Gastroesophageal sphincter (tissue), 4 donors: ENCODE results near the gene TMCO2. TPM values are rescaled to one million over a fixed set of nuclear protein-coding genes. Genes with fewer than 3 reads are reported as not detected.

Experiments
- ATAC-seq: fragments of 150-250 bp; one replicate; pipeline ENCODE4 v1.9.1; 2016; ENCODE audit warnings: mild to moderate bottlenecking, moderate library complexity
- H3K27ac ChIP-seq, 4 donors: fragments of 200-600 bp; sonication (generic) in 3 of 4; 1 replicate in 3 of 4; 2 replicates in 1 of 4; pipeline ENCODE4 v1.5.1; 2016 to 2019
- H3K27me3 ChIP-seq: fragments of 200-600 bp; sonication (generic); one replicate; pipeline ENCODE4 v1.5.1; 2019
- H3K36me3 ChIP-seq, 2 donors: fragments of 200-600 bp; sonication (generic); one replicate each; pipeline ENCODE4 v1.5.1; 2019; ENCODE audit warnings: control low read depth in 1 of 2
- H3K4me1 ChIP-seq, 3 donors: fragments of 200-600 bp; sonication (generic); 1 replicate in 2 of 3; 2 replicates in 1 of 3; pipeline ENCODE4 v1.5.1; 2016 to 2019; ENCODE audit warnings: control low read depth in 2 of 3
- H3K4me3 ChIP-seq, 2 donors: fragments of 200-600 bp; sonication (generic); one replicate each; pipeline ENCODE4 v1.5.1; 2019; ENCODE audit warnings: mild to moderate bottlenecking in 1 of 2, moderate library complexity in 1 of 2
- H3K9me3 ChIP-seq, 3 donors: fragments of 200-600 bp; sonication (generic); one replicate each; pipeline ENCODE4 v1.5.1; 2017 to 2019; ENCODE audit warnings: control low read depth in 2 of 3
- CTCF ChIP-seq, 4 experiments: fragments of 200-600 bp in 2 of 4; fragments of 450-650 bp in 2 of 4; sonication (generic) in 1 of 4; IDR thresholded peaks; one replicate each; pipeline ENCODE4 v1.5.1; 2017 to 2019; ENCODE audit warnings: antibody characterized with exemption in 4 of 4, mild to moderate bottlenecking in 2 of 4, moderate library complexity in 2 of 4
- EP300 ChIP-seq: sonication (generic); formaldehyde crosslinking; IDR thresholded peaks from one replicate; pipeline ENCODE4 v1.6.1; 2017; ENCODE audit warnings: antibody characterized with exemption, mild to moderate bottlenecking
- POLR2A ChIP-seq, 2 donors: fragments of 450-650 bp; IDR thresholded peaks; one replicate each; pipeline ENCODE4 v1.6.1; 2017; ENCODE audit warnings: antibody characterized with exemption in 2 of 2, mild to moderate bottlenecking in 2 of 2, moderate library complexity in 1 of 2
- POLR2AphosphoS5 ChIP-seq: sonication (generic); formaldehyde crosslinking; IDR thresholded peaks from one replicate; pipeline ENCODE4 v1.6.1; 2017; ENCODE audit warnings: antibody characterized with exemption
- WGBS, 2 donors: methylation state at CpG; one replicate each; pipeline ENCODE4 v1.1.5; 2018; ENCODE audit warnings: low coverage in 1 of 2; 5-methylcytosine and 5-hydroxymethylcytosine counted together
- total RNA-seq, 4 donors: library from RNA; depleted of rRNA; stranded (reverse); fragments of >200 nt; gene quantifications; one replicate each; pipeline ENCODE4 v1.1.0, GENCODE V29; 2016

TMCO2 gene
- total RNA-seq, 4 donors from 2014 or later: not detected

DNA sequence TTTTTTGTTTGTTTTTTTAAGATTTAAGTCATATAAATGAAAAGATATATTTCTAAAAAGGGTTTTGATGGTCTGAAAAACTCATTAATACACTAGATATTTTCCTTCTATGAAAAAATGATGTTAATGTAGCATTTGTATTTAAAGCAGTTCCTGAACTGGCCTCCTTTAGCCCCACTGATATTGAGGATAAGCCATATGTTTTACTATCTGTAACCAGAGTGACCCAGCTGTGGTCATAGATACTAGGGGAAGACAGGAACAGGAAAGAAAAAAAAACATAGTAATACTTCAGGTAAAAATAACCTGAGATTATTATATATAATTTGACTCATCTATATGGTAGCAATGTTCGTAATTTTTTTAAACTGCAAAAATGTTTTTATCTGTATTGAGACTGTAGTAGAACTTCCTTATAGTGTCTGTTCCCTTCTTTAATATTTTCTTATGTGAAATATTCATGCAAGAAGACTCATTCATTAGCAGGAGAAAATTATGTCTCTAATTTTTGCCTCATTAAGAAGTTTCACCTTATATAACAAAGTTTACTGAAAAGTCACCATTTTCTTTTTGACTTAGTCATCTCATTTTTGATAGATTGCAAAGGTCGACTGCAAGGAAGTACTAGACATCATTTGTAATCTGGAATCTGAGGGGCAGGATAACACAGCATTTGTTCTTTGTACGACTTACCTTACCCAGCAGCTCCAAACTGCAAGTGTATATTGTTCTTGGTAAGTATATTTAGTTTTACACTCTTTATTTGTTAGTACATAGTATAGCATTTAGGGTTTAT is 25.6 kb upstream of the TMCO2 start:
- TF ChIP-seq CTCF (IDR thresholded peaks at IDR 0.05): no peak
- TF ChIP-seq POLR2A (IDR thresholded peaks at IDR 0.05): no peak
- no peak for TF ChIP-seq EP300
- no peak for TF ChIP-seq POLR2AphosphoS5
- ATAC-seq: no peak
- Histone ChIP-seq H3K27me3 (no peaks in the 10 kb centered on the region), H3K9me3 (no peaks in the 10 kb centered on the region), H3K4me1 (no peaks in the 10 kb centered on the region), H3K27ac (no peak overlapping the region), H3K36me3 (peaks cover 0 to 31% of the 10 kb centered on the region in 2 donors), H3K4me3 (no peak overlapping the region)
- WGBS, 2 donors: 60 to 75% methylated on average over 3 of the region's 3 CpGs

- no peak overlapping the region for H3K4me3 ChIP-seq
- H3K9me3 ChIP-seq: no peaks in the 10 kb centered on the region
- WGBS, 2 donors: 97 to 98% methylated on average over 5 of the region's 6 CpGs
- no peak overlapping the region for H3K27ac ChIP-seq
- H3K4me1 ChIP-seq: no peaks in the 10 kb centered on the region
- no peaks in the 10 kb centered on the region for H3K27me3 ChIP-seq
- TF ChIP-seq POLR2AphosphoS5 (no peak), EP300 (no peak), CTCF (IDR thresholded peaks at IDR 0.05) (no peak), POLR2A (IDR thresholded peaks at IDR 0.05) (no peak)
- H3K36me3 ChIP-seq: peaks cover 0 to 30% of the 10 kb centered on the region in 2 donors
- ATAC-seq: no peak
Measured at GRCh38 chr1:40224040-40224439, 23.7 kb upstream of the TMCO2 start.

GRCh38 chr1:40226192-40226591 is 21.5 kb upstream of the TMCO2 start:
- TF ChIP-seq EP300 (no peak), POLR2AphosphoS5 (no peak), CTCF (IDR thresholded peaks at IDR 0.05) (no peak), POLR2A (IDR thresholded peaks at IDR 0.05) (no peak)
- Histone ChIP-seq H3K9me3 (no peaks in the 10 kb centered on the region), H3K4me1 (no peaks in the 10 kb centered on the region), H3K36me3 (peaks cover 0 to 38% of the 10 kb centered on the region in 2 donors), H3K27me3 (no peaks in the 10 kb centered on the region), H3K27ac (no peak overlapping the region), H3K4me3 (no peak overlapping the region)
- ATAC-seq: no peak
- whole genome bisulfite sequencing, 2 donors: 89 to 92% methylated on average over 3 of the region's 3 CpGs

- 79 to 93% methylated on average over 2 to 4 of the region's 4 CpGs for WGBS, 2 donors
- no peaks in the 10 kb centered on the region for H3K4me1 ChIP-seq
- H3K27me3 ChIP-seq: no peaks in the 10 kb centered on the region
- H3K9me3 ChIP-seq: no peaks in the 10 kb centered on the region
- H3K36me3 ChIP-seq: peaks cover 0 to 78% of the 10 kb centered on the region in 2 donors
- TF ChIP-seq CTCF (IDR thresholded peaks at IDR 0.05) (no peak), EP300 (no peak), POLR2A (IDR thresholded peaks at IDR 0.05) (no peak), POLR2AphosphoS5 (no peak)
- no peak for ATAC-seq
- H3K4me3 ChIP-seq: no peak overlapping the region
- H3K27ac ChIP-seq: no peak overlapping the region
Measured at GRCh38 chr1:40232444-40232843, 15.3 kb upstream of the TMCO2 start.

- Histone ChIP-seq H3K27me3 (no peaks in the 10 kb centered on the region), H3K36me3 (peaks cover 0 to 52% of the 10 kb centered on the region in 2 donors), H3K4me3 (no peak overlapping the region), H3K4me1 (no peaks in the 10 kb centered on the region), H3K27ac (no peak overlapping the region), H3K9me3 (no peaks in the 10 kb centered on the region)
- ATAC-seq: no peak
- WGBS, 2 donors: 90% methylated on average over 1 of the region's 1 CpG; no CpG with 5 or more reads in 1 of the 2 donors
- TF ChIP-seq POLR2A (IDR thresholded peaks at IDR 0.05): no peak
- no peak for TF ChIP-seq POLR2AphosphoS5
- no peak for TF ChIP-seq EP300
- no peak for TF ChIP-seq CTCF (IDR thresholded peaks at IDR 0.05)
Measured at GRCh38 chr1:40239626-40240025, 8.1 kb upstream of the TMCO2 start.
